WTC11 (cell line): ENCODE measurements around the gene ADARB2. TPM values are rescaled to one million over a fixed set of nuclear protein-coding genes. Genes with fewer than 3 reads are reported as not detected.

ENCODE experiments used
- ATAC-seq: fragments of 200-7000 bp; cut with Tn5 transposase; 2 replicates; pipeline ENCODE4 v1.10.0; 2021; ENCODE audit warnings: mild to moderate bottlenecking, moderate library complexity
- CTCF ChIA-PET: fragments of 300-600 bp; sonication (Branson Sonifier 250); formaldehyde crosslinking; loops from one replicate; lab custom pipeline; 2021; ENCODE audit warnings: antibody characterized with exemption; lab: Charles Lee
- POLR2A ChIA-PET: fragments of 350-600 bp; sonication (Branson Sonifier 250); formaldehyde crosslinking; loops from one replicate; lab custom pipeline; 2021; ENCODE audit warnings: antibody characterized with exemption; lab: Charles Lee
- DNase-seq: peaks from one replicate; pipeline ENCODE4 v3.0.0; 2021; ENCODE audit warnings: low spot score
- H3K27ac Mint-ChIP-seq: 2 replicates; pipeline ENCODE4 v1.8.0; 2021; ENCODE audit warnings: mixed read lengths
- H3K27me3 Mint-ChIP-seq: 2 replicates; pipeline ENCODE4 v1.8.0; 2021; ENCODE audit warnings: low read depth, mild to moderate bottlenecking, moderate library complexity, mixed read lengths
- H3K36me3 Mint-ChIP-seq: 2 replicates; pipeline ENCODE4 v1.8.0; 2021; ENCODE audit warnings: mixed read lengths
- H3K4me1 Mint-ChIP-seq: 2 replicates; pipeline ENCODE4 v1.8.0; 2022; ENCODE audit warnings: mixed read lengths
- H3K4me3 Mint-ChIP-seq: 2 replicates; pipeline ENCODE4 v1.8.0; 2021; ENCODE audit warnings: mild to moderate bottlenecking, moderate library complexity, mixed read lengths
- H3K9me3 Mint-ChIP-seq: 2 replicates; pipeline ENCODE4 v1.8.0; 2021; ENCODE audit warnings: mixed read lengths
- ETV6 ChIP-seq: sonication (generic); formaldehyde crosslinking; IDR thresholded peaks from 2 replicates; pipeline ENCODE4 v1.8.1; 2022; ENCODE audit warnings: mild to moderate bottlenecking, missing genetic modification reagents
- FOXJ3 ChIP-seq: sonication (generic); formaldehyde crosslinking; IDR thresholded peaks from 2 replicates; pipeline ENCODE4 v1.9.0; 2021; ENCODE audit warnings: missing genetic modification reagents, mild to moderate bottlenecking, borderline replicate concordance
- FOXP1 ChIP-seq: sonication (generic); formaldehyde crosslinking; IDR thresholded peaks from 2 replicates; pipeline ENCODE4 v1.8.0; 2022; ENCODE audit warnings: missing genetic modification reagents, mild to moderate bottlenecking, moderate library complexity, borderline replicate concordance
- IRF2 ChIP-seq: sonication (generic); formaldehyde crosslinking; IDR thresholded peaks from 2 replicates; pipeline ENCODE4 v1.8.0; 2022; ENCODE audit warnings: low read depth, missing genetic modification reagents, borderline replicate concordance
- JAZF1 ChIP-seq: fragments of 250-450 bp; sonication (Bioruptor Pico); IDR thresholded peaks from 2 replicates; pipeline ENCODE4 v1.9.0; 2021; ENCODE audit warnings: moderate library complexity, mild to moderate bottlenecking, inconsistent platforms
- NFE2L1 ChIP-seq: sonication (generic); formaldehyde crosslinking; IDR thresholded peaks from 2 replicates; pipeline ENCODE4 v1.8.1; 2023; ENCODE audit warnings: missing genetic modification reagents
- NFYB ChIP-seq: sonication (generic); formaldehyde crosslinking; conservative IDR thresholded peaks from 2 replicates; pipeline ENCODE4 v1.8.0; 2022; ENCODE audit warnings: low read depth, missing genetic modification reagents
- SMAD3 ChIP-seq: sonication (generic); formaldehyde crosslinking; IDR thresholded peaks from 2 replicates; pipeline ENCODE4 v1.8.0; 2022; ENCODE audit warnings: missing genetic modification reagents, mild to moderate bottlenecking, borderline replicate concordance
- SOX15 ChIP-seq: fragments of 250-450 bp; sonication (Bioruptor Pico); IDR thresholded peaks from 2 replicates; pipeline ENCODE4 v1.9.0; 2021; ENCODE audit warnings: mild to moderate bottlenecking
- STAT6 ChIP-seq: sonication (generic); formaldehyde crosslinking; conservative IDR thresholded peaks from 2 replicates; pipeline ENCODE4 v1.8.1; 2023; ENCODE audit warnings: mild to moderate bottlenecking, low read depth, missing genetic modification reagents, moderate library complexity
- TEAD4 ChIP-seq: sonication (generic); formaldehyde crosslinking; IDR thresholded peaks from 2 replicates; pipeline ENCODE4 v1.8.0; 2022; ENCODE audit warnings: mild to moderate bottlenecking, missing genetic modification reagents
- TP53 ChIP-seq: sonication (generic); formaldehyde crosslinking; IDR thresholded peaks from 2 replicates; pipeline ENCODE4 v1.8.1; 2023; ENCODE audit warnings: mild to moderate bottlenecking, missing genetic modification reagents
- ZMAT4 ChIP-seq: fragments of 250-450 bp; sonication (Bioruptor Pico); IDR thresholded peaks from 2 replicates; pipeline ENCODE4 v1.9.0; 2021; ENCODE audit warnings: mild to moderate bottlenecking
- ZNF138 ChIP-seq: sonication (generic); formaldehyde crosslinking; conservative IDR thresholded peaks from 2 replicates; pipeline ENCODE4 v1.8.1; 2022; ENCODE audit warnings: mild to moderate bottlenecking, moderate library complexity, missing genetic modification reagents
- ZNF416 ChIP-seq: fragments of 250-450 bp; sonication (Bioruptor Pico); IDR thresholded peaks from 2 replicates; pipeline ENCODE4 v1.9.0; 2021; ENCODE audit warnings: mild to moderate bottlenecking, inconsistent platforms
- ZNF425 ChIP-seq: fragments of 250-450 bp; sonication (Bioruptor Pico); conservative IDR thresholded peaks from 2 replicates; pipeline ENCODE4 v1.9.0; 2021; ENCODE audit warnings: mild to moderate bottlenecking
- total RNA-seq: library from RNA; stranded (reverse); gene quantifications from 3 replicates; pipeline ENCODE4 v1.2.3, GENCODE V29; 2021
- TF ChIP-seq, protein P1 (sequence below): sonication (generic); formaldehyde crosslinking; conservative IDR thresholded peaks from 2 replicates; pipeline ENCODE4 v1.8.1; 2022; ENCODE audit warnings: mild to moderate bottlenecking, missing genetic modification reagents
- TF ChIP-seq, protein P2 (sequence below): sonication (generic); formaldehyde crosslinking; IDR thresholded peaks from 2 replicates; pipeline ENCODE4 v1.8.0; 2022; ENCODE audit warnings: mild to moderate bottlenecking, missing genetic modification reagents
- TF ChIP-seq, protein P3 (sequence below): fragments of 250-450 bp; sonication (Bioruptor Pico); IDR thresholded peaks from 2 replicates; pipeline ENCODE4 v1.9.0; 2021; ENCODE audit warnings: mild to moderate bottlenecking, borderline replicate concordance
- TF ChIP-seq, protein P4 (sequence below): sonication (generic); formaldehyde crosslinking; IDR thresholded peaks from 2 replicates; pipeline ENCODE4 v1.8.1; 2023; ENCODE audit warnings: mild to moderate bottlenecking, missing genetic modification reagents

The ADARB2 gene
- total RNA-seq, 1 experiment from 2014 or later: 3.7 TPM

DNA sequence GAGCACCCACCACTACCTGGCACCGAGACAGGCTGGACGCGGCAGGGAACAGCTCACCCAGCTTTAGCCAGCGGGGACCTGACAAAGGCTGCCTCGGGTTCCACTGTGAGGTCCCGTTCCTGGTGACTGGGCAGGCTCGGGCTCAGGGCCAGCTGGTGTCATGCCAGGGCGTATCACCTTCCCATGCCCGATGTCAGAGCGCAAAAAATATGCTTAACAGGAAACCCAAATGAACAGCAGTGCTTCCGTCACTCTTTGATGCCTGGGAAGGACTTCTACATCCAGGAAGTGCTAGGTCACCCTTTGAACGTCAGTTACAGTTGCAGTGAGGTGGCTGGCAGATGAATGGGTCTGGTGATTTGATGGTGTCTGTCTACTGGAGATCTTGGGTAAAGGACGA, 106.0 kb downstream of the ADARB2 start (continued):
- TF ChIP-seq TP53 (CRISPR knock-in tag): no peak

- Mint-ChIP-seq H3K9me3 (peaks cover 8% of the 10 kb centered on the region), H3K27me3 (peaks cover 2% of the 10 kb centered on the region; the same call in 1 of the 2 replicates), H3K27ac (no peak overlapping the region), H3K36me3 (0 out of 2 replicates have a peak, but pooled peaks cover 2% of the 10 kb centered on the region), H3K4me3 (no peak overlapping the region), H3K4me1 (peaks cover 12% of the 10 kb centered on the region)
- ChIA-PET CTCF (interaction anchor here (1.3 kb wide), 1 partner anchor 125 kb away, joined by 3 read pairs; no protein-coding TSS in a partner anchor), POLR2A (no interaction called here)
- no peak for ATAC-seq
- TF ChIP-seq, protein P1, sequence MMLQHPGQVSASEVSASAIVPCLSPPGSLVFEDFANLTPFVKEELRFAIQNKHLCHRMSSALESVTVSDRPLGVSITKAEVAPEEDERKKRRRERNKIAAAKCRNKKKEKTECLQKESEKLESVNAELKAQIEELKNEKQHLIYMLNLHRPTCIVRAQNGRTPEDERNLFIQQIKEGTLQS (CRISPR knock-in tag): no peak
- no peak for TF ChIP-seq TEAD4 (CRISPR knock-in tag)
- TF ChIP-seq, protein P2, sequence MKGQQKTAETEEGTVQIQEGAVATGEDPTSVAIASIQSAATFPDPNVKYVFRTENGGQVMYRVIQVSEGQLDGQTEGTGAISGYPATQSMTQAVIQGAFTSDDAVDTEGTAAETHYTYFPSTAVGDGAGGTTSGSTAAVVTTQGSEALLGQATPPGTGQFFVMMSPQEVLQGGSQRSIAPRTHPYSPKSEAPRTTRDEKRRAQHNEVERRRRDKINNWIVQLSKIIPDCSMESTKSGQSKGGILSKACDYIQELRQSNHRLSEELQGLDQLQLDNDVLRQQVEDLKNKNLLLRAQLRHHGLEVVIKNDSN (CRISPR knock-in tag): no peak
- no peak for TF ChIP-seq ZNF425
- TF ChIP-seq ETV6 (CRISPR knock-in tag): no peak
- TF ChIP-seq IRF2 (CRISPR knock-in tag): no peak
- no peak for TF ChIP-seq NFYB (CRISPR knock-in tag)
- no peak for TF ChIP-seq STAT6 (CRISPR knock-in tag)
- TF ChIP-seq ZNF138: no peak
- TF ChIP-seq ZNF416: no peak
- TF ChIP-seq FOXJ3: no peak
- no peak for TF ChIP-seq SMAD3 (CRISPR knock-in tag)
- TF ChIP-seq, protein P3, sequence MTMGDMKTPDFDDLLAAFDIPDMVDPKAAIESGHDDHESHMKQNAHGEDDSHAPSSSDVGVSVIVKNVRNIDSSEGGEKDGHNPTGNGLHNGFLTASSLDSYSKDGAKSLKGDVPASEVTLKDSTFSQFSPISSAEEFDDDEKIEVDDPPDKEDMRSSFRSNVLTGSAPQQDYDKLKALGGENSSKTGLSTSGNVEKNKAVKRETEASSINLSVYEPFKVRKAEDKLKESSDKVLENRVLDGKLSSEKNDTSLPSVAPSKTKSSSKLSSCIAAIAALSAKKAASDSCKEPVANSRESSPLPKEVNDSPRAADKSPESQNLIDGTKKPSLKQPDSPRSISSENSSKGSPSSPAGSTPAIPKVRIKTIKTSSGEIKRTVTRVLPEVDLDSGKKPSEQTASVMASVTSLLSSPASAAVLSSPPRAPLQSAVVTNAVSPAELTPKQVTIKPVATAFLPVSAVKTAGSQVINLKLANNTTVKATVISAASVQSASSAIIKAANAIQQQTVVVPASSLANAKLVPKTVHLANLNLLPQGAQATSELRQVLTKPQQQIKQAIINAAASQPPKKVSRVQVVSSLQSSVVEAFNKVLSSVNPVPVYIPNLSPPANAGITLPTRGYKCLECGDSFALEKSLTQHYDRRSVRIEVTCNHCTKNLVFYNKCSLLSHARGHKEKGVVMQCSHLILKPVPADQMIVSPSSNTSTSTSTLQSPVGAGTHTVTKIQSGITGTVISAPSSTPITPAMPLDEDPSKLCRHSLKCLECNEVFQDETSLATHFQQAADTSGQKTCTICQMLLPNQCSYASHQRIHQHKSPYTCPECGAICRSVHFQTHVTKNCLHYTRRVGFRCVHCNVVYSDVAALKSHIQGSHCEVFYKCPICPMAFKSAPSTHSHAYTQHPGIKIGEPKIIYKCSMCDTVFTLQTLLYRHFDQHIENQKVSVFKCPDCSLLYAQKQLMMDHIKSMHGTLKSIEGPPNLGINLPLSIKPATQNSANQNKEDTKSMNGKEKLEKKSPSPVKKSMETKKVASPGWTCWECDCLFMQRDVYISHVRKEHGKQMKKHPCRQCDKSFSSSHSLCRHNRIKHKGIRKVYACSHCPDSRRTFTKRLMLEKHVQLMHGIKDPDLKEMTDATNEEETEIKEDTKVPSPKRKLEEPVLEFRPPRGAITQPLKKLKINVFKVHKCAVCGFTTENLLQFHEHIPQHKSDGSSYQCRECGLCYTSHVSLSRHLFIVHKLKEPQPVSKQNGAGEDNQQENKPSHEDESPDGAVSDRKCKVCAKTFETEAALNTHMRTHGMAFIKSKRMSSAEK (CRISPR knock-in tag): no peak
- TF ChIP-seq ZMAT4: no peak
- no peak for TF ChIP-seq FOXP1 (CRISPR knock-in tag)
- TF ChIP-seq, protein P4, sequence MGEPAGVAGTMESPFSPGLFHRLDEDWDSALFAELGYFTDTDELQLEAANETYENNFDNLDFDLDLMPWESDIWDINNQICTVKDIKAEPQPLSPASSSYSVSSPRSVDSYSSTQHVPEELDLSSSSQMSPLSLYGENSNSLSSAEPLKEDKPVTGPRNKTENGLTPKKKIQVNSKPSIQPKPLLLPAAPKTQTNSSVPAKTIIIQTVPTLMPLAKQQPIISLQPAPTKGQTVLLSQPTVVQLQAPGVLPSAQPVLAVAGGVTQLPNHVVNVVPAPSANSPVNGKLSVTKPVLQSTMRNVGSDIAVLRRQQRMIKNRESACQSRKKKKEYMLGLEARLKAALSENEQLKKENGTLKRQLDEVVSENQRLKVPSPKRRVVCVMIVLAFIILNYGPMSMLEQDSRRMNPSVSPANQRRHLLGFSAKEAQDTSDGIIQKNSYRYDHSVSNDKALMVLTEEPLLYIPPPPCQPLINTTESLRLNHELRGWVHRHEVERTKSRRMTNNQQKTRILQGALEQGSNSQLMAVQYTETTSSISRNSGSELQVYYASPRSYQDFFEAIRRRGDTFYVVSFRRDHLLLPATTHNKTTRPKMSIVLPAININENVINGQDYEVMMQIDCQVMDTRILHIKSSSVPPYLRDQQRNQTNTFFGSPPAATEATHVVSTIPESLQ (CRISPR knock-in tag): no peak
- no peak for TF ChIP-seq NFE2L1 (CRISPR knock-in tag)
- TF ChIP-seq SOX15 (CRISPR knock-in tag): no peak
- TF ChIP-seq JAZF1 (CRISPR knock-in tag): no peak
- no peak for DNase-seq
These were observed 107.0 kb downstream of the ADARB2 start for GRCh38 chr10:1630304-1630703.
